Motor neuron (in vitro differentiated cells): ENCODE results near the gene ELAC2. TPM values are rescaled to one million over a fixed set of nuclear protein-coding genes. Genes with fewer than 3 reads are reported as not detected.
"Not testable (repeated sequence)": the region's sequence is repeated elsewhere in the genome, so short reads cannot be mapped to it uniquely, and the experiment has no call there.

Experiments used
- ATAC-seq, 8 experiments: fragments of 200-7000 bp; cut with Tn5 transposase; replicated peaks in 6 of 8; 2 replicates each; pipeline ENCODE4 v1.8.0; 2021; ENCODE audit warnings: mild to moderate bottlenecking in 8 of 8, moderate library complexity in 8 of 8
- H3K27ac ChIP-seq, 2 donors: fragments of 250-450 bp; sonication (Bioruptor Pico); 2 replicates each; pipeline ENCODE4 v1.9.0; 2021; ENCODE audit warnings: antibody characterized with exemption in 2 of 2, mild to moderate bottlenecking in 2 of 2, moderate library complexity in 1 of 2
- H3K4me1 ChIP-seq, 2 donors: fragments of 250-450 bp; sonication (Bioruptor Pico); replicated peaks in 1 of 2; 2 replicates each; pipeline ENCODE4 v1.6.1; 2021; ENCODE audit warnings: antibody characterized with exemption in 2 of 2, mild to moderate bottlenecking in 2 of 2, moderate library complexity in 1 of 2
- H3K4me3 ChIP-seq, 5 donors: fragments of 250-450 bp; sonication (Bioruptor Pico); 2 replicates each; pipeline ENCODE4 v1.9.0; 2021; ENCODE audit warnings: antibody characterized with exemption in 5 of 5, mild to moderate bottlenecking in 5 of 5, moderate library complexity in 4 of 5
- WGBS, 10 experiments: fragments of 450-650 bp; shearing (Covaris generic); methylation state at CpG; one replicate each; pipeline ENCODE4 v1.0.0; 2022; 5-methylcytosine and 5-hydroxymethylcytosine counted together
- in situ Hi-C, 9 experiments: fragments of 400-800 bp; cut with MboI; loops; one replicate each; pipeline ENCODE4 v1.15.0; 2021; ENCODE audit warnings: low sequenced_read_pairs in 9 of 9, low pct_unique_long_range_greater_than_20kb in 2 of 9; ENCODE audit not compliant: unreplicated experiment in 9 of 9
- total RNA-seq, 8 experiments: library from RNA; unstranded; fragments of 300-600 nt; gene quantifications; 2 replicates each; pipeline versions ENCODE4 v1.2.3 to v1.2.4, GENCODE V29; 2022

Gene ELAC2
- total RNA-seq, 8 experiments from 2014 or later = 20.1 to 103 (median 39.9) TPM

DNA sequence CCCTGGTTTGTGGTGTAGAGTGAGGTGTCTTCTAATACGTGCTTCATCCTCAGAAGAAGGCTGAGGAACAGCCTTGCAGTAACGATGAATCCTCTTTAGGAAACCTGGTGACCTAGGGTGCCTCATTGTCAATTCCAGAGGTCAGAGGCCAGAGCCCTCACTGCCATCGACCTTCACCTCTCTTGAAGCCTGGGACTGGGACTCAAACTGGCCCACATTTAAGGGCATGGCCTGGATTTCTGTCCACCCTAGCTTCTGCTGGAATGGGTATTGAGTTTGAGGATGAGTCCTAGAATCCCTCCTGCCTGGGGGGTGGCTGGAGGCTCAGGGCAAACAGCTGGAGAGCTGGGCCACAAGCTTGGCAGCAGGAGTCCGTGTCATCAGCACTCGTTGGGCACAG, 38.6 kb downstream of the ELAC2 start:
- no peak overlapping the region for H3K4me3 ChIP-seq
- WGBS, 10 experiments = 80 to 100% (median 88%) methylated on average over 1 to 2 of the region's 5 CpGs; no CpG with 5 or more reads in 4 of the 10 experiments
- H3K27ac ChIP-seq = no peak overlapping the region
- peaks cover 0 to under 1% of the 10 kb centered on the region in 2 donors for H3K4me1 ChIP-seq
- in situ Hi-C loops = no loop called here
- ATAC-seq = no peak

GRCh38 chr17:12978787-12979186, 39.0 kb downstream of the ELAC2 start:
- H3K4me1 ChIP-seq, H3K27ac ChIP-seq, ATAC-seq, in situ Hi-C loops, H3K4me3 ChIP-seq: not testable (repeated sequence)
- 54 to 100% (median 92%) methylated on average over 1 to 5 of the region's 6 CpGs; no CpG with 5 or more reads in 3 of the 10 experiments for WGBS, 10 experiments

DNA sequence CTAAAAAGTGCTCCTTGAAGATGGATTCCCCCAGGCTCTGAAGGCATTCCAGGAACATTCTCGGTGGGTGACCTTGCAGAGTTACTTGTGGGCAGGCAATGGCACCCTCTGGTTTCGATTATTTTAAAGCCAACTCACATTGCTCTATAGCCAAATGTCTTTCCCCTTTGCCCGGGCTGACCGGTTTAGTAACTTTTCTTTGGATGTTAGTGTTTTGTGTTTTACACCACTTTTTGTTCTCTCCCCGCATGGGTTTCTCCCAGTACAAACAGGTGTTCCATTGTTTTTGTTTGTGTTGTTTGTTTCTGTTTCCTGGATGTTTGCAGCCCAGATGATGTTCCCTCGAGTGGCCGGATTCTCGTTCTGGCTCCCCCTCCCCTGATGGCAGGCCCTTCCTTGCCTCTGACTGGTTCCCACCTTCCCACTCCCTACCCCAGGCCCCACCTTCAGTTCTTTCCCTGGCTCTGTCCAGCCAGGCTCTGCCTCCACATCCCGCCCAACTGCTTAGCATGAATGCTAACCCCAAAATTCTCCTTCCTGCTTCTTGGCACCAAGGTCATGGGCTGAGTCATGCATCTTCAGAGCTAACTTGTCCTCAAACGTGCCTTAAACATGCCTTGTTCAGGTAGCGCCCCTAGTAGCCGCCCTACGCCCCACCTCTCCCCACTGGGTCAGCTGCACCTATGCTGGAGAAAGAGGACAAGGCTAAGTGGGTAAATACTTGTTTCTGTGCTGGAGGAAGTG, 40.6 kb downstream of the ELAC2 start:
- peak in 1 of 8 experiments; percentile 54 for ATAC-seq
- in situ Hi-C loops = no loop called here
- 58 to 100% (median 72%) methylated on average over 1 to 8 of the region's 13 CpGs; no CpG with 5 or more reads in 1 of the 10 experiments for WGBS, 10 experiments
- no peak overlapping the region for H3K27ac ChIP-seq
- H3K4me1 ChIP-seq = peaks cover 0 to 8% of the 10 kb centered on the region in 2 donors
- H3K4me3 ChIP-seq = no peak overlapping the region

GRCh38 chr17:12974005-12974531, 43.8 kb downstream of the ELAC2 start:
- peak overlapping the region in 1 of 5 donors; percentile 13 for H3K4me3 ChIP-seq
- peak; percentile 53 to 84 (median 72) for ATAC-seq
- H3K4me1 ChIP-seq = peaks cover 0 to 8% of the 10 kb centered on the region in 2 donors
- in situ Hi-C loops = no loop called here
- no peak overlapping the region for H3K27ac ChIP-seq
- 11 to 100% (median 21%) methylated on average over 1 to 8 of the region's 40 CpGs; no CpG with 5 or more reads in 4 of the 10 experiments for WGBS, 10 experiments

GRCh38 chr17:12973496-12974004, 44.3 kb downstream of the ELAC2 start:
- peak overlapping the region in 1 of 5 donors; percentile 13 for H3K4me3 ChIP-seq
- peaks cover 0 to 8% of the 10 kb centered on the region in 2 donors for H3K4me1 ChIP-seq
- H3K27ac ChIP-seq = no peak overlapping the region
- in situ Hi-C loops = no loop called here
- WGBS, 10 experiments = 0 to 20% (median 19%) methylated on average over 1 to 9 of the region's 16 CpGs; no CpG with 5 or more reads in 7 of the 10 experiments
- peak; percentile 41 to 78 (median 64) for ATAC-seq

DNA sequence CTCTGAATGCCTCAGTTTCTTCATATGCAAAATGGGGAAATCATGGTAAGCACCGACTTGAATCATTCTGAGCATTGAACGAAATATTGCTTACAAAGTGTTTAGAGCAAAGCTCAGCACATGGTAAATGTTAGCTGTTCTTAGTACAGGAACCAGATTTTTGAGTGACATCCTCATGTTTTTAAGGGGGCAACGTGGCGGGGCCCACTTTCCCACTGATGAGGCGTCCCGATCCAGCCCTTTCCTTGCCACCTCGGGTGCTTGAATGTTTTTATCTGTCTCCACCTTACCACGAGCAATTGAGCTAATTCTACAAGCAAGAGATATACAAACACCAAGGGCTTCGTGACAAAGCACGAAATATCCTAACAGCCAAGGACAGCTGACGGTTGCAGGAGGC, 49.9 kb downstream of the ELAC2 start:
- Histone ChIP-seq H3K4me1 (no peaks in the 10 kb centered on the region), H3K27ac (no peak overlapping the region), H3K4me3 (no peak overlapping the region)
- WGBS, 10 experiments = 14 to 100% (median 79%) methylated on average over 1 to 11 of the region's 11 CpGs; no CpG with 5 or more reads in 2 of the 10 experiments
- ATAC-seq = no peak
- in situ Hi-C loops = no loop called here

GRCh38 chr17:12966413-12966812, 51.4 kb downstream of the ELAC2 start:
- WGBS, 10 experiments = 0 to 100% (median 86%) methylated on average over 1 to 4 of the region's 5 CpGs; no CpG with 5 or more reads in 5 of the 10 experiments
- H3K4me1 ChIP-seq = no peaks in the 10 kb centered on the region
- no peak overlapping the region for H3K4me3 ChIP-seq
- ATAC-seq = no peak
- in situ Hi-C loops = no loop called here
- H3K27ac ChIP-seq = no peak overlapping the region

GRCh38 chr17:12965988-12966387, 51.8 kb downstream of the ELAC2 start:
- no peak overlapping the region for H3K4me3 ChIP-seq
- no peak for ATAC-seq
- no peaks in the 10 kb centered on the region for H3K4me1 ChIP-seq
- in situ Hi-C loops = no loop called here
- 0 to 100% (median 63%) methylated on average over 1 to 2 of the region's 3 CpGs; no CpG with 5 or more reads in 6 of the 10 experiments for WGBS, 10 experiments
- H3K27ac ChIP-seq = no peak overlapping the region

GRCh38 chr17:12964840-12965239, 53.0 kb downstream of the ELAC2 start:
- no peak for ATAC-seq
- no peak overlapping the region for H3K4me3 ChIP-seq
- no peaks in the 10 kb centered on the region for H3K4me1 ChIP-seq
- WGBS, 10 experiments = 11 to 100% (median 85%) methylated on average over 1 to 10 of the region's 10 CpGs; no CpG with 5 or more reads in 1 of the 10 experiments
- H3K27ac ChIP-seq = no peak overlapping the region
- in situ Hi-C loops = no loop called here

GRCh38 chr17:12964162-12964561, 53.7 kb downstream of the ELAC2 start:
- H3K4me3 ChIP-seq = no peak overlapping the region
- in situ Hi-C loops = no loop called here
- no peaks in the 10 kb centered on the region for H3K4me1 ChIP-seq
- WGBS, 10 experiments = 47 to 100% (median 78%) methylated on average over 1 to 3 of the region's 5 CpGs; no CpG with 5 or more reads in 5 of the 10 experiments
- no peak overlapping the region for H3K27ac ChIP-seq
- no peak for ATAC-seq

- WGBS, 10 experiments = 0 to 95% (median 93%) methylated on average over 1 to 3 of the region's 7 CpGs; no CpG with 5 or more reads in 7 of the 10 experiments
- no peak overlapping the region for H3K27ac ChIP-seq
- H3K4me3 ChIP-seq = no peak overlapping the region
- no peaks in the 10 kb centered on the region for H3K4me1 ChIP-seq
- no peak for ATAC-seq
- in situ Hi-C loops = no loop called here
Observed at GRCh38 chr17:12963505-12963904, 54.3 kb downstream of the ELAC2 start.

- ATAC-seq = no peak
- Histone ChIP-seq H3K27ac (no peak overlapping the region), H3K4me3 (no peak overlapping the region), H3K4me1 (no peaks in the 10 kb centered on the region)
- in situ Hi-C loops = no loop called here
- 32 to 100% (median 95%) methylated on average over 2 to 4 of the region's 4 CpGs; no CpG with 5 or more reads in 3 of the 10 experiments for WGBS, 10 experiments
Observed at GRCh38 chr17:12961655-12962054, 56.2 kb downstream of the ELAC2 start.

GRCh38 chr17:12959441-12959840, 58.4 kb downstream of the ELAC2 start:
- ATAC-seq = no peak
- Histone ChIP-seq H3K4me3 (no peak overlapping the region), H3K27ac (no peak overlapping the region), H3K4me1 (no peaks in the 10 kb centered on the region)
- WGBS, 10 experiments = 51 to 92% (median 85%) methylated on average over 2 to 8 of the region's 8 CpGs; no CpG with 5 or more reads in 2 of the 10 experiments
- in situ Hi-C loops = no loop called here
